MV-4-11 (cell line): Measurements from ENCODE around the gene SH3TC1.
A peak's percentile ranks its signal among the peaks of the same experiment; 100 is the strongest.

Source experiments
- DNase-seq: peaks from one replicate; lab custom pipeline; 2025; lab: John Stamatoyannopoulos, UW

Gene SH3TC1

DNA sequence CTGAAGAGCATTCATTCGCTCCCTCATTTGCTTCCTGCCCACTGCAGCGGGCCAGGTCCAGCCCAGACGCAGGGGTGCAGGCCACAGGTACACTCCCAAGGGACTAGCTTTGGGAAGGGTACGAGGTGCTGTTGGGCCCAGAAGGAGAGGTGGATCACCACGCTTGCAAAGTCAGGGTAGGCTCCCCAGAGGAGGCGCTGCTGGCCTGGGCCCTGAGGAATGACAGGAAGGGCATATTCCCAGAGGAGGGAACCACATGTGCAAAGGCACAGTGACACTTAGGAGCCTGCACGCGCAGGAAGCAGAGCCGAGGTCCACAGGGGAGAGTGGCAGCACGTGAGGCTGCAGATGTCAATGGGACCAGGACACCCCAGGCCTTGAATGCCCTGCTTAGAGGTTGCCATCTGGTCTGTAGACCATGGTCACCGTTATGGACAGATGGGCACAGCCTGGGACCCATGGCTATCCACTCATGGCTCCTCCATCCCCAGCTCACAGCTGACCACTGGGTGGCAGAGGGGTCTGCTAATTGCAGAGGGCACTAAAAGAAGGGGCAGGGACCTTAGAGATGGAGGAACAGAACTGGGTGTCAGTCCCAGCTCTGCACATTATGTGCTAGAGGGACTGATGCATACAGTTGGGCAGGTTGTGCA, 78.4 kb downstream of the SH3TC1 start:
- no peak for DNase-seq

DNA sequence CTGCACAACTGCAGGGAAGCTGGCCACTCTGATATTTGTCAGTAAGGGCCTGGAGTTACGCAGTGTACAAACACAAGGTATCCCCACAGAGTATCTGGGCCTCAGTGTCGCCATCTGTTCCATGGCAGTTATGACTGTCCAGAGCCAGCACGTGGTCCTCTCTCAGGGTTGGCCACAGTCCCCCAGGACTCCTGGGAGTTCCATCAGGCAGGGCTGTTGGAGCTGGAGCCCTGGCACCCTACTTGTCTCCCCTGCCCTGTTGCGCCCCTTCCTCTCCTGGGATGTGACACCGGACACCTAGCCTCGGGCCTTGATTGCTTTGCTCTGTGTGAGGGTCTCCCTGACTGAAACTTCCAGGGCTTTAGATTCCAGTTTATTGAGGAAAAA, 78.9 kb downstream of the SH3TC1 start:
- no peak for DNase-seq

GRCh38 chr4:8278421-8279287, 79.6 kb downstream of the SH3TC1 start:
- DNase-seq, result peak; percentile 14

DNA sequence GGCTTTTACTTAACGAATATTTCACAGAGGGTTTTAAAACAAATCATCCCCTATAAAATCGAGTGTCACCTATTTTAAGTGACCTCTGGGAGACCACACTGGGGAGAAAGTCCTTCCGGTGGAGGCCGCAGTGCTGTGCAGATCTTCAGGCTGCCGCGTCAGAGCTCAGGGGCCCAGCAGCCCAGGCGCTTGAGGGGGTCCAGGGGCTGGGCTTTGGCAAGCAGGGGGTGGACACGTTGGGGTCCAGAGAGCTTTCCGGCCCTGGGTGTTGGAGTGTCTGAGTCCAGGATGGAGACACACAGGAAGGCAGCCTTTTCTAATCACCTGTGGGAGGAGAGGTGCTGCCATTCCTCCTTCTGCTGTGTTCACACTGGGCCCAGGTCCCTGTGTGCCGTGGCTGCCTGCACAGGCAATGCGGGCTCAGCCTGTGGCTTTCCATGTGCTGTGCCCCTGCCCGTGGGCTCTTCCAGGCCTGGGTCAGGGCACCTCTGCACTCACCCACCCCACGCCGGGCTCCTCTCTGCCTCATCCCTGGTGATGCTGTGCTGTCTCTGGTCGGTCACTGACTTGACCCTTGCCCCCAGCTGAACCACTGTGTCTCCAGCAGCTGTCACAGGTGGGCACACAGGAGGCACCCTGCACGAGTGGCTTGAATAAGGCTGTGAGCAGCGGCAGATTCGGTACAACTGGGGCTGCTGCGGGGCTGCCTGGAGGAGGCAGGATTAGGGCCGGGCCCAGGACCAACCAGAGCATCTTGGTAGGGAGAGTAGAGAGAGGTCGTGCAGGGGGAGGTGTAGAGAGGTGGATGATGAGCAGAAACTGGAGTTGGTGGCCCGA, 80.4 kb downstream of the SH3TC1 start:
- no peak for DNase-seq

DNA sequence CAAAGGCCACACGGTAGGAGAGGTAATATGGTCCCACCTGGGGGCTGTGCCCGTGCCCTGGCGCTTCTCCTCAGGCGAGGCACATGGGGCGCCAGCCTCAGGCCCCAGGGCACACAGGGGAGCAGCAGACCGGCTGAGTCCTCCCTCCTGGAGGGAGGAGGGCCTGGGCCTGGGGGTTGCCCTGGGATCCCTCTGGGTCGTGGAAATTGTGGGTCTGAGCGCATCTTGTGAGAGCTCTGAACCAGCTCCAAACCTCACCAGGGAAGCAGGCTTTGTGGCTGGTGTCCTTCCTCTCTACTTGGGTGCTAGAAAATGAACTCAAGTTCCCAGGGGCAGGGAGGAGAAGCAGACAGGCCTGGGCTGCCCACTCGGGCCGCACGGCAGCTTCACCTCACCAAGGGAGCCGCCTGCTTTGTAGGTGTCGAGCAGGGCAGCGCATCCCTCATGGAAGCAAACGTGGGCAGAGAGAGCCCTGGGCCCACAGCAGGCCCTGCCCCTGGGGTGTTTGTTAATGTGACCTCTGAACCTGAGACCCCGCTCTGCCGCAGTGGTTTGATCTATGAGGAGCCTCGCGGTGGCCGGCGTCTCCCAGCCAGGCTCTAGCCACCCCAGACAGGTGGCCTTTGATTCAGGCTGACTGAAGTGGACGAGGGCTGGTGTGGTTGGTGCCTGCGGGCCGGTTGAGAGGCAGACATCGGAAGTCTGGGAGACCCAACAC, 81.2 kb downstream of the SH3TC1 start:
- DNase-seq, result no peak

GRCh38 chr4:8280876-8281440, 81.9 kb downstream of the SH3TC1 start:
- DNase-seq, result no peak

DNA sequence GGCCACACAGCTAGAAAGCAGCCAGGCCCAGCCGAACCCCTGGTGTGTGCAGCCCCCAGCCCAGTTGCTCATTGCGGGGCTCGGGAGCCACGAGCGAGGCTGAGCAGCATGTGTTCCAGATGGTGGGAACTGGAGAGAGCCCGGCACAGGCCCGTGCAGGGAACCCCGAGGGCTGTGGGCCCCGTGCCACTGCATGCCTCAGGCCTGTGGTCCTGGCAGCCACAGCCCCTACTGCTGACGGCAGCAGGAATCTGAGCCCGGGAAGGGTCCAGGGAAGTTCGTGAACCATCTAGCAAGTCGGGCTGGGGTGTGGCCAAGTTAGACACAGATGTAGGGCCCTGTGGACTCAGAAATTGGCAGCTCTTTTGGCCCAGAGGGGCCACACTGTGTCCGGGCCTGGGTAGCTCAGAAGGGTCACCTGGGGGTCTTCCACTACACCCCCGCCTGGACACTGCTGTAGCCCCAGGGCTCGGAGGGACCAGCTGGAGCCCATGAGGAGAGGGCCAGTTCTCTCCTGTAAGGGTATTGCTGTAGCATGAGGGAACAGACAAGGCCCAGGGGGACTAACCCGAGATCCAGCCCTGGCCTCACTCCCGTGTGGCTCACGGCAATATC, 82.5 kb downstream of the SH3TC1 start:
- no peak for DNase-seq

- no peak for DNase-seq
Observed at GRCh38 chr4:8282134-8282641, 83.1 kb downstream of the SH3TC1 start.

DNA sequence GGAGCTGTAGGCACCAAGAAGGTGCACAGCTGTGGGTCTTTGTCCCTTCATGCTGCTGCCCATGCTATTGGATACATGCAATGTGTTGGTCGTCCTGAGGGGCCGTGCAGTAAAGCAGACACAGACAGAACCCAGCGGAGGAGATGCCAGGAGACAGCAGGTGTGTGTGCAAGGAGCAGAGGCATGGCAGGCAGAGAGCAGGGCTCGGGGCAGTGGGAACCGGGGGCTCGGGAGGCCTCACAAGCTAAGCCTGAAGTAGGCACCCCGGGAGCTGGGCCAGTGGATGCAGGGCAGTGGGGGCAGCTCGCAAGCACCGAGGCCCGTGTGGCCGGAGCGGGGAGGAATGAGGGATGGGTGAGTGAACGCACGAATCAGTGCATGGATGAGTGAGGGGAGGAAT, 83.7 kb downstream of the SH3TC1 start:
- no peak for DNase-seq

- peak; percentile 81 for DNase-seq
Observed at GRCh38 chr4:8283161-8283560, 84.1 kb downstream of the SH3TC1 start.

- DNase-seq, result no peak
Observed at GRCh38 chr4:8283631-8284121, 84.6 kb downstream of the SH3TC1 start.

- no peak for DNase-seq
Observed at GRCh38 chr4:8284391-8284790, 85.3 kb downstream of the SH3TC1 start.

DNA sequence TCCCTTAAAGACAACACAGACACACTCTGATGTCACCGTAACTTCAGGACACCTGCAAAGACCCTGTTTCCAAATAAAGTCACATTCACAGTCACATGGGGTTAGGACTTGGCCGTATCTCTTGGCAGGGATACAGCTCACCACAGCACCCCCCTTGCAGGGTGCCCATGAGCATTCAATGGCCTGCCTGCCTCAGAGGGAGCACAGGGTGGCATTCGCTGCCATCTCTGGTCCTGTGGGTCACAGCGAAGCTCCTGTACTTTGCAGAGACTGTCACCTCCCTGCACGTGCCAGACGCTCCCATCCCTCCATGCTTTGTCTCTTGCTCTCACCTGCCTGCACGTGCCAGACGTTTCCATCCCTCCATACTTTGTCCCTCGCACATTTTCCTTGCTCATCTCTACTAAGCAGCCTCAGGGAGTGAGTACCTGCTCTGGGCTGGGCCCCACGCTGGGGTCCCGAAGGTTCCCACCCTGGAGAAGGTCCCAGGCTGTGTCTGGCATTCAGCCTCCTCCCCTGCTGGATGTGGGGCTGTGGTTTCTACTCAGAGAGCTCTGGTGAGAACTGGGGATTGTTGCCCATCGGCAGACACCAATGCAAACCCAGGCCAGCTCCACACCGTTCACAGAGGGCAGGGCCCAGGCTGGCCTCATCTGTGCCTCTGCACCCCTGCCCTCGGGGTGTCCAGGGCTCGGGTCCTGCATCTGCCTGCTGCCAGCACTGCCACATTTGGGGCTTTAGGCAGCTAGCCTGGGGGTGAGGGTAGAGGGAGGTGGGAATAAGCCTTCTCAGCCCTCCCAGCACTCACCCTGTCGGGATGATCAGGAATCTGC, 86.3 kb downstream of the SH3TC1 start:
- no peak for DNase-seq

DNA sequence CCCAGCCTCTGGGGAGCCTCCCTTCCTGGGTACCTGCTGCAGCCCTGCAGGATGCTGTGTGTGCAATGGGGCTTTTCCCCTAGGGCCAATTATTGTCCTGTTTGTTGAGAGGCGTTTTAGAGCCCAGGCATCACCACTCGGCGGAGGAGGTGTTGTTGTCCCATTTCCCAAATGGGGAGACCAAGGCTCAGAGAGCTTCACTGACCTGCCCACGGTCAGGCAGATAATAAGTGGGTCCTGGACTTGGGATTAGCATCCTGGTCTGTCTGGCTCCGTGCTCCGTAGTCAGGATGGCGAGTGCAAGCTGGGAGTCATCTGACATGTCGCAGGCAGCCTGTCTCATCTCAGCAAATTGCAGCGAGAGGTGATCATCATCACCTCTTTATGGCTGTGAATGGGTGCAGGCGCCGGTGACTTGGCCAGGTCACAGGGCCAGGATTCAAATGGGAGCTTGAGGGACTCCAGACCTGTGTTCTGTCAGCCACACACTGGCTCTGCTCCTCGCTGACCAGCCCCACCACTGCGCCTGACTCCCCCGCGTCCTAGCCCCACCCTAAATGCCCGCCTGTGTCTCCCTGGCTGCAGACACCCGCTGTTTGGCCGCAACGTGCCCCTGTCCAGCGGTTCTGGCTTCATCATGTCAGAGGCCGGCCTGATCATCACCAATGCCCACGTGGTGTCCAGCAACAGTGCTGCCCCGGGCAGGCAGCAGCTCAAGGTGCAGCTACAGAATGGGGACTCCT, 87.1 kb downstream of the SH3TC1 start:
- no peak for DNase-seq

DNA sequence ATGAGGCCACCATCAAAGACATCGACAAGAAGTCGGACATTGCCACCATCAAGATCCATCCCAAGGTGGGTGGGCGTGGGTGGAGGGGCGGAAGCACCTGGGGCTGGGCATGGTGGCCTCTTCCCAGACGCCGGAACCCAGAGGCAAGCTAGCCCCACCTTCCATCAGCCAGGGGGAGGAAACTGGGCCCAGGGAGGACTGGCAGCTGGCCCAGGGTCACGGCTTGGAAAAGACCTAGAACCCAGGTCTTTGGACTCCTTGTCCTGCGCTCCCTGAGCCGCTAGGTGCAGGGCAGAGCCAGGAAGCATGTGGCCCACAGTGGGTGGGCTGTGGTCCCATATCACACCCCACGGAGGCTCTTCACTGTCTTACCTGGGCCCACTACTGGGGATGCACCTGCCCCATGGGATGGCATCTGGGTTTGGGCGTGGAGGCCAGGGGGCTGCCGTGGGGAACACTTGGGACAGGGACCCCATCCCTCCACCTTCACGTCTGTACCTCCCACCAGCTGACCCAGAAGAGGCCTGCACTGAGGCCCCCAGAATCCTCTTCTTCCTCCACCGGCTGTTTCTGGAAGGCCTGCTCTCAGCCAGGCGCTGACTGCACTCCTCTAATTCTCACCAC, 87.7 kb downstream of the SH3TC1 start:
- DNase-seq, result no peak

GRCh38 chr4:8287343-8288280, 88.5 kb downstream of the SH3TC1 start:
- no peak for DNase-seq

- no peak for DNase-seq
Observed at GRCh38 chr4:8289151-8289750, 90.2 kb downstream of the SH3TC1 start.
